Kidney epithelial cell (primary cell): ENCODE data around the gene TDRD3. TPM values are rescaled to one million over a fixed set of nuclear protein-coding genes. Genes with fewer than 3 reads are reported as not detected.
"Not testable (repeated sequence)": the region's sequence is repeated elsewhere in the genome, so short reads cannot be mapped to it uniquely, and the experiment has no call there.

Experiments used
- DNase-seq: peaks from one replicate; pipeline ENCODE4 v3.0.0-alpha.2; 2010; ENCODE audit warnings: low read depth
- H3K27me3 ChIP-seq: 2 replicates; pipeline ENCODE4 v1.6.0; 2011; ENCODE audit warnings: low read length; ENCODE audit not compliant: control insufficient read depth, insufficient read depth
- H3K36me3 ChIP-seq: 2 replicates; pipeline ENCODE4 v1.5.1; 2011; ENCODE audit warnings: low read length; ENCODE audit not compliant: control insufficient read depth, insufficient read depth
- H3K4me3 ChIP-seq: 2 replicates; pipeline ENCODE4 v1.5.1; 2011; ENCODE audit warnings: low read depth, mild to moderate bottlenecking, control low read depth, low read length
- CTCF ChIP-seq: IDR thresholded peaks from 2 replicates; pipeline ENCODE4 v1.5.1; 2011; ENCODE audit warnings: mild to moderate bottlenecking, moderate library complexity, low read length, control low read depth, inconsistent platforms; ENCODE audit not compliant: insufficient read depth, poor library complexity, severe bottlenecking
- total RNA-seq: library from RNA; depleted of rRNA; stranded (reverse); fragments of >200 nt; gene quantifications from 2 replicates; pipeline ENCODE4 v1.2.3, GENCODE V29; 2015

The TDRD3 gene
- total RNA-seq, 1 donor from 2014 or later = 15.7 TPM

- DNase-seq = no peak
Measured at GRCh38 chr13:60402022-60402421, 5.0 kb downstream of the TDRD3 start.

GRCh38 chr13:60407095-60407494 lies 10.1 kb downstream of the TDRD3 start:
- Histone ChIP-seq H3K27me3 (no peaks in the 10 kb centered on the region), H3K36me3 (no peaks in the 10 kb centered on the region), H3K4me3 (no peak overlapping the region)
- TF ChIP-seq CTCF = no peak
- DNase-seq = no peak

More at GRCh38 chr13:60402022-60402421, 5.0 kb downstream of the TDRD3 start:
- Histone ChIP-seq H3K36me3 (no peaks in the 10 kb centered on the region), H3K27me3 (no peaks in the 10 kb centered on the region), H3K4me3 (no peak overlapping the region)
- TF ChIP-seq CTCF = no peak

GRCh38 chr13:60407852-60408251 lies 10.8 kb downstream of the TDRD3 start:
- not testable (repeated sequence) for DNase-seq, H3K27me3 ChIP-seq, H3K36me3 ChIP-seq, H3K4me3 ChIP-seq

- H3K4me3 ChIP-seq, H3K36me3 ChIP-seq, H3K27me3 ChIP-seq, DNase-seq: not testable (repeated sequence)
Measured at GRCh38 chr13:60409574-60410292, 12.7 kb downstream of the TDRD3 start.

GRCh38 chr13:60410299-60410698 lies 13.3 kb downstream of the TDRD3 start:
- no peak for TF ChIP-seq CTCF
- H3K36me3 ChIP-seq = no peaks in the 10 kb centered on the region
- no peak overlapping the region for H3K4me3 ChIP-seq
- H3K27me3 ChIP-seq = no peaks in the 10 kb centered on the region
- DNase-seq = no peak

- Histone ChIP-seq H3K27me3 (no peaks in the 10 kb centered on the region), H3K4me3 (no peak overlapping the region), H3K36me3 (no peaks in the 10 kb centered on the region)
- no peak for TF ChIP-seq CTCF
- no peak for DNase-seq
Measured at GRCh38 chr13:60411464-60411863, 14.4 kb downstream of the TDRD3 start.

- Histone ChIP-seq H3K4me3 (no peak overlapping the region), H3K27me3 (no peaks in the 10 kb centered on the region), H3K36me3 (no peaks in the 10 kb centered on the region)
- TF ChIP-seq CTCF = no peak
- no peak for DNase-seq
Measured at GRCh38 chr13:60411983-60412382, 15.0 kb downstream of the TDRD3 start.
